ENCODE results near the gene FMOD. TPM values are rescaled to one million over a fixed set of nuclear protein-coding genes. Genes with fewer than 3 reads are reported as not detected.

FMOD gene
- polyA plus RNA-seq, 4 donors: 0.89 to 59.5 (median 8.3) TPM

DNA sequence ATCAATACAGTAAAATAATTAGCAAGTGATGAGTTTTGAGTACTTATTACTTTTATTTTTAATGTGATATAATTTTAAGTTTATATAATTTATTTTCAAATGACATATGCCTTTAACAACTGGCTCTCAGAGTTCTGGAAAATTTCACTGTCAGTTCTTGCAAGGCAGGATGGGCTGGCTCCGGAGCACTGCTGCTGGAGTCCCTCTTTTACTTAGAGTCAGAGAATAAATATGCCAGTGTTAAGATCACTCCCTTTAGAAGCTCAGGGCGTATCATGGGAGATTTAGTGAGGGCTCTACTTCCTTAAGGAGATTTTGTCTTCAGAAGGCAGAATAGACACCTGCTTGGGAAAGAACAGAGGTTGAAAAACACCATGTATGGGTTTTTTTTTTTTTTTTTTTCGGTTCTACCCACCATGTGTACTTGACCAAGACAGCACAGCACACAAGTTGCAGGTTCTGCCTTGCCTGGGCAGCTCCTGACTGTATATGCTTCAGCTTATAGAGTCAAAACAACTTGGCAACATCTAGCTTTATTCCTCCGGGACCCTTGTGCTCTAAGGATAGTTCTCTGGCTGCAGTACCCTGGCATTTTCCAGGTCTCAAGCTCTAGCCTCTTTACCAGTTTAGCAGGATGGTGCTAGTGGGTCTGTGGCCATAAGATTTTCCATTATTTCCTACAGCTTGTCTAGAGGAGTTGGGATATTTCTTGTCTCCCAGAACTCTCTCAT, 29.7 kb upstream of the FMOD start:
- peaks cover 0 to 9% (median 0%) of the 10 kb centered on the region in 3 donors for H3K4me1 ChIP-seq (ENCODE audit: control insufficient read depth in 3 of 3, insufficient read depth in 2 of 3, low read depth in 1 of 3, low read length in 2 of 3)
- H3K9me3 ChIP-seq (ENCODE audit: control insufficient read depth in 2 of 2, insufficient read depth in 1 of 2, low read depth in 1 of 2, low read length in 1 of 2): peaks cover 0 to 5% of the 10 kb centered on the region in 2 donors
- DNase-seq (no peak), FAIRE-seq (no peak)
- no peaks in the 10 kb centered on the region for H3K36me3 ChIP-seq (ENCODE audit: control insufficient read depth in 3 of 3, insufficient read depth in 2 of 3, low read depth in 1 of 3, low read length in 3 of 3)
- H3K4me3 ChIP-seq (ENCODE audit: low read depth in 1 of 3, low read length in 3 of 3): no peak overlapping the region
- H3K27me3 ChIP-seq (ENCODE audit: control insufficient read depth in 3 of 3, insufficient read depth in 3 of 3, low read length in 3 of 3): no peaks in the 10 kb centered on the region
- 59 to 66% (median 61%) methylated on average over 4 of the region's 4 CpGs for WGBS, 3 donors
- H3K27ac ChIP-seq (ENCODE audit: low read depth in 1 of 3, low read length in 2 of 3): no peak overlapping the region

DNA sequence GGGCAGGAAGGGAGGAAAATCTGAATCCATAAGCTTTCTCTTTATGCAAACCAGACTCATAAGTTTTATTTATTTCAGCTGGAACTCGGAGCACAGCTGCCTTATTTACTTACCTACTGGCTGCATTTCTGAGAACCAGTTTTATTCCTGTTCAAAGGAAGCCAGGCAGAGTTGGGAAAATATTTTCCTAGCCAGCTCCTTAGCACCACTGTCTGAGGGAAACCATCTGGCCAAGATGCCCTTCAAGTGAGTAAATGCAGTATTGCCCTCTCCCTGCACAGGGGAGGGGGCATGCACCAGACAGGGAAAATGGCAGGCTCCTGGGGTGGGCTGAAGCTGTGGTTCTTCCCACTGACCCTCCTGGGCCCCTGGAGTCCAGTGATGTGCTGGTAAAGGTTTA, 28.9 kb upstream of the FMOD start:
- no peak overlapping the region for H3K27ac ChIP-seq (ENCODE audit: low read depth in 1 of 3, low read length in 2 of 3)
- peaks cover 0 to 9% (median 0%) of the 10 kb centered on the region in 3 donors for H3K4me1 ChIP-seq (ENCODE audit: control insufficient read depth in 3 of 3, insufficient read depth in 2 of 3, low read depth in 1 of 3, low read length in 2 of 3)
- peaks cover 0 to 5% of the 10 kb centered on the region in 2 donors for H3K9me3 ChIP-seq (ENCODE audit: control insufficient read depth in 2 of 2, insufficient read depth in 1 of 2, low read depth in 1 of 2, low read length in 1 of 2)
- DNase-seq: no peak
- no peaks in the 10 kb centered on the region for H3K36me3 ChIP-seq (ENCODE audit: control insufficient read depth in 3 of 3, insufficient read depth in 2 of 3, low read depth in 1 of 3, low read length in 3 of 3)
- FAIRE-seq: no peak
- no peak overlapping the region for H3K4me3 ChIP-seq (ENCODE audit: low read depth in 1 of 3, low read length in 3 of 3)
- 51 to 82% (median 53%) methylated on average over 1 of the region's 1 CpG for WGBS, 3 donors
- no peaks in the 10 kb centered on the region for H3K27me3 ChIP-seq (ENCODE audit: control insufficient read depth in 3 of 3, insufficient read depth in 3 of 3, low read length in 3 of 3)

DNA sequence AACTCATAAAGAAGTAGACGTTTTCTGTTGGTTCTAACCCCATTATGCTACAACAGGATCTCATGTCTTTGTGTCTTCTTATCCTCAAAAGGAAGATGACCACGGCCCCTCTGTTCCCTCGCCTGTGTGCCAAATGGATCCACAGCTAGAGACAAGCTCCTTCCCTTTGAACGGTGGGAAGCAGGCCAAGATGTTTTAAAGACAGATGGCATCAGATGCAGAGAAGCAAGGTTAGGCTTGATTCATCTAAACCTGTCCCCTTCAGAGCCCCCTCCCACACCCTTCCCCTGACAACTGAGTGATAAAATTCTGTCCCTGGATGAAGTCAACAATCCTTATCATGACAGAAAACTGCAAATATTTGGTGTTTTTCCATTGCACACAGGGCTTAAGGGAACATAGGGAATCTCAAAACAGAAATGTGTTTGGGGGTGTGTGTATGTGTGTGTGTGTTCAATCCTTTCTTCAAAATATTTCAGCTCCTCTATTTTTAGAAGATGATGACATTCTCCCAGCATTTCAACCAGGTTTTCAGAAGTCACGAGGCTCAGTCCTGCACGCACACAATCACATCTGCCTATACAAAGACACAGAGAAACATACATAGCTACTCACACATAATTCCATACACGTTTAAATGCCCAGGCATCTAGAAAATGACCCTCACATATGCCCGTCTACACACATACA, 27.8 kb upstream of the FMOD start:
- H3K36me3 ChIP-seq (ENCODE audit: control insufficient read depth in 3 of 3, insufficient read depth in 2 of 3, low read depth in 1 of 3, low read length in 3 of 3): no peaks in the 10 kb centered on the region
- WGBS, 3 donors: 50 to 56% (median 50%) methylated on average over 8 of the region's 8 CpGs
- H3K9me3 ChIP-seq (ENCODE audit: control insufficient read depth in 2 of 2, insufficient read depth in 1 of 2, low read depth in 1 of 2, low read length in 1 of 2): peaks cover 0 to 5% of the 10 kb centered on the region in 2 donors
- H3K4me3 ChIP-seq (ENCODE audit: low read depth in 1 of 3, low read length in 3 of 3): no peak overlapping the region
- H3K27me3 ChIP-seq (ENCODE audit: control insufficient read depth in 3 of 3, insufficient read depth in 3 of 3, low read length in 3 of 3): no peaks in the 10 kb centered on the region
- peaks cover 0 to 9% (median 0%) of the 10 kb centered on the region in 3 donors for H3K4me1 ChIP-seq (ENCODE audit: control insufficient read depth in 3 of 3, insufficient read depth in 2 of 3, low read depth in 1 of 3, low read length in 2 of 3)
- no peak for FAIRE-seq
- no peak for DNase-seq
- peak overlapping the region in 1 of 3 donors; percentile 0 for H3K27ac ChIP-seq (ENCODE audit: low read depth in 1 of 3, low read length in 2 of 3)

DNA sequence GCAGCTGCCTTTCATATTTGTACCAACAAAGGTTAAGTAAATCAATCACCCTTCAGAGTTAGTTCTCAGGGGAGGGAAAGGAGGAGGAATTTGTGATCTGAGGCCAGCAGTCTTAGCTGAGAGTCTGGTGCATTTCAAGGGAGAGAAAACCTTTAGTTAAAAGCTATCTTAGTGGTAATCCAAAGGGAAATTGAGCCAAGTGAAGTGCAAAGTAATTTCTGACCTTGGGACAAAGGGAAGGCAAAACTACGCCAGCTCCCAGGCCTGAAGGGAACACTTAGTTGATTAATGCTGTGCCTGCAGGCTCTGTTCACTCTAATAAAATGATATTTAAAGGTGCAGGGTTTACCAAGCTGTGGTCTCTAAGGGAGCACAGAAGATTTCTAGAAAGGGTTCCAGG, 23.1 kb upstream of the FMOD start:
- H3K27ac ChIP-seq (ENCODE audit: low read depth in 1 of 3, low read length in 2 of 3): no peak overlapping the region

DNA sequence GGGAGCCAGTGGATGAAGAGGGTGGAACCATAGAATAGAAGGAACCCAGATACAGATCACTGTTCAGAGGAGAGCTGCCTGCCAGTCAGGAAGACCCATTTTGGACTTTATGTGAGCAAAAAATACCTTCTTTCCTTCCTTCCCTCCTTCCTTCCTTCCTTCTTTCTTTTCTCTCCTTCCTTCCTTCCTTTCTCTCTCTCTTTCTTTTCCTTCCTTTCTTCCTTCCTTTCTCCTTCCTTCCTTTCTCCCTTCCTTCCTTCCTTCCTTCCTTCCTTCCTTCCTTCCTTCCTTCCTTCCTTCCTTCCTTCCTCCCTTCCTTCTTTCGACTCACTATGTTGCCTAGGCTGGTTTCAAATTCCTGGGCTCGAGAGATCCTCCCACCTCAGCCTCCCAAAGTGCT, 22.1 kb upstream of the FMOD start:
- WGBS, 3 donors: 83 to 94% (median 89%) methylated on average over 2 of the region's 2 CpGs
- Histone ChIP-seq H3K4me1 (ENCODE audit: control insufficient read depth in 3 of 3, insufficient read depth in 2 of 3, low read depth in 1 of 3, low read length in 2 of 3) (peaks cover 0 to 12% (median 0%) of the 10 kb centered on the region in 3 donors), H3K36me3 (ENCODE audit: control insufficient read depth in 3 of 3, insufficient read depth in 2 of 3, low read depth in 1 of 3, low read length in 3 of 3) (no peaks in the 10 kb centered on the region), H3K27ac (ENCODE audit: low read depth in 1 of 3, low read length in 2 of 3) (no peak overlapping the region), H3K27me3 (ENCODE audit: control insufficient read depth in 3 of 3, insufficient read depth in 3 of 3, low read length in 3 of 3) (no peaks in the 10 kb centered on the region), H3K9me3 (ENCODE audit: control insufficient read depth in 2 of 2, insufficient read depth in 1 of 2, low read depth in 1 of 2, low read length in 1 of 2) (peaks cover 0 to 5% of the 10 kb centered on the region in 2 donors), H3K4me3 (ENCODE audit: low read depth in 1 of 3, low read length in 3 of 3) (no peak overlapping the region)
- DNase-seq: no peak
- FAIRE-seq: no peak

More for the DNA sequence above, 23.1 kb upstream of the FMOD start:
- H3K4me1 ChIP-seq (ENCODE audit: control insufficient read depth in 3 of 3, insufficient read depth in 2 of 3, low read depth in 1 of 3, low read length in 2 of 3): peaks cover 0 to 9% (median 0%) of the 10 kb centered on the region in 3 donors
- FAIRE-seq (no peak), DNase-seq (no peak)
- 19 to 65% (median 38%) methylated on average over 1 of the region's 1 CpG for WGBS, 3 donors
- H3K4me3 ChIP-seq (ENCODE audit: low read depth in 1 of 3, low read length in 3 of 3): no peak overlapping the region
- H3K9me3 ChIP-seq (ENCODE audit: control insufficient read depth in 2 of 2, insufficient read depth in 1 of 2, low read depth in 1 of 2, low read length in 1 of 2): peaks cover 0 to 5% of the 10 kb centered on the region in 2 donors
- no peaks in the 10 kb centered on the region for H3K36me3 ChIP-seq (ENCODE audit: control insufficient read depth in 3 of 3, insufficient read depth in 2 of 3, low read depth in 1 of 3, low read length in 3 of 3)
- no peaks in the 10 kb centered on the region for H3K27me3 ChIP-seq (ENCODE audit: control insufficient read depth in 3 of 3, insufficient read depth in 3 of 3, low read length in 3 of 3)

DNA sequence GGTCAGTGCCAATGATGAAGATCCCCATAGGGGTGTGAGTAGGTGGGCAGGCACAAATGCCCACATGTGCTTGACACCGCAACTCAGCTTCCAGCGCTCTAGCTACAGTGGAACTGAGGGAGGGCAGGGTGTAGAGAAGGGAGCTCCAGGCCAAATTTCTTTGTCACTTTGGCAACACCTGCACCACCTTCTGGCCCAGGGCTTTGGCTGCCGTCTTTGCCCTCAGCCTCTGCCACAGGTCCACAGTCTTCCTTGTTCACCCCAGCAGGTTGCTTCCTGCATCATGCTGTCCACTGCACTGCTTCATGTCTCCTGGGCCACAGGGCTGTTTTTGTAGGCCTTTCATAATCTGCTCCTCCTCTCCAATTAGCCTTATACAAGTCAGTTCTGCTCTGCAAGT, 20.4 kb upstream of the FMOD start:
- Histone ChIP-seq H3K36me3 (ENCODE audit: control insufficient read depth in 3 of 3, insufficient read depth in 2 of 3, low read depth in 1 of 3, low read length in 3 of 3) (no peaks in the 10 kb centered on the region), H3K4me1 (ENCODE audit: control insufficient read depth in 3 of 3, insufficient read depth in 2 of 3, low read depth in 1 of 3, low read length in 2 of 3) (peaks cover 0 to 28% (median 0%) of the 10 kb centered on the region in 3 donors), H3K9me3 (ENCODE audit: control insufficient read depth in 2 of 2, insufficient read depth in 1 of 2, low read depth in 1 of 2, low read length in 1 of 2) (peaks cover 0 to 5% of the 10 kb centered on the region in 2 donors), H3K4me3 (ENCODE audit: low read depth in 1 of 3, low read length in 3 of 3) (no peak overlapping the region), H3K27ac (ENCODE audit: low read depth in 1 of 3, low read length in 2 of 3) (no peak overlapping the region), H3K27me3 (ENCODE audit: control insufficient read depth in 3 of 3, insufficient read depth in 3 of 3, low read length in 3 of 3) (no peaks in the 10 kb centered on the region)
- no peak for DNase-seq
- FAIRE-seq: no peak
- 75 to 88% (median 80%) methylated on average over 3 of the region's 3 CpGs for WGBS, 3 donors

DNA sequence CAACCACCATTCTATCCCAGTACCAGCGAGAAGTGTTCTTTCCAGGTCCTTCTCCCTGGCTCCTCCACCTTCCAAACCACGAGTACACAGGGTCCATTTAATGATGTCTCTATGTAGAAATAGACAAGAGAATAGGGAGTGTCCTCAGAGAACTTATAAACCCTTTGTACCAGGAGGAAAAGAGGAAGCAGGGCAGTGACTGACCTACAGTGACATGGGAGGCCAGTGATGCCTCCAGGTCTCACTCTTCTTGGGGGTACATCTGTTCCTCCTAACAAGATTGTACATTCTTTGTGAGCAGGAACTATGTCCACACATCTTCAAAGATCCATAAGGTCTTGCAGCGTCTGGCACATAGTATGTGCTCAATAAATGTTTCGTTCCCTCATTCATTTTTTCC, 18.7 kb upstream of the FMOD start:
- 80 to 90% (median 90%) methylated on average over 4 of the region's 4 CpGs for WGBS, 3 donors
- no peaks in the 10 kb centered on the region for H3K9me3 ChIP-seq (ENCODE audit: control insufficient read depth in 2 of 2, insufficient read depth in 1 of 2, low read depth in 1 of 2, low read length in 1 of 2)
- peaks cover 0 to 44% (median 2%) of the 10 kb centered on the region in 3 donors for H3K4me1 ChIP-seq (ENCODE audit: control insufficient read depth in 3 of 3, insufficient read depth in 2 of 3, low read depth in 1 of 3, low read length in 2 of 3)
- FAIRE-seq (no peak), DNase-seq (no peak)
- H3K36me3 ChIP-seq (ENCODE audit: control insufficient read depth in 3 of 3, insufficient read depth in 2 of 3, low read depth in 1 of 3, low read length in 3 of 3): no peaks in the 10 kb centered on the region
- peak overlapping the region in 1 of 3 donors; percentile 47 for H3K27ac ChIP-seq (ENCODE audit: low read depth in 1 of 3, low read length in 2 of 3)
- H3K27me3 ChIP-seq (ENCODE audit: control insufficient read depth in 3 of 3, insufficient read depth in 3 of 3, low read length in 3 of 3): no peaks in the 10 kb centered on the region
- H3K4me3 ChIP-seq (ENCODE audit: low read depth in 1 of 3, low read length in 3 of 3): no peak overlapping the region

DNA sequence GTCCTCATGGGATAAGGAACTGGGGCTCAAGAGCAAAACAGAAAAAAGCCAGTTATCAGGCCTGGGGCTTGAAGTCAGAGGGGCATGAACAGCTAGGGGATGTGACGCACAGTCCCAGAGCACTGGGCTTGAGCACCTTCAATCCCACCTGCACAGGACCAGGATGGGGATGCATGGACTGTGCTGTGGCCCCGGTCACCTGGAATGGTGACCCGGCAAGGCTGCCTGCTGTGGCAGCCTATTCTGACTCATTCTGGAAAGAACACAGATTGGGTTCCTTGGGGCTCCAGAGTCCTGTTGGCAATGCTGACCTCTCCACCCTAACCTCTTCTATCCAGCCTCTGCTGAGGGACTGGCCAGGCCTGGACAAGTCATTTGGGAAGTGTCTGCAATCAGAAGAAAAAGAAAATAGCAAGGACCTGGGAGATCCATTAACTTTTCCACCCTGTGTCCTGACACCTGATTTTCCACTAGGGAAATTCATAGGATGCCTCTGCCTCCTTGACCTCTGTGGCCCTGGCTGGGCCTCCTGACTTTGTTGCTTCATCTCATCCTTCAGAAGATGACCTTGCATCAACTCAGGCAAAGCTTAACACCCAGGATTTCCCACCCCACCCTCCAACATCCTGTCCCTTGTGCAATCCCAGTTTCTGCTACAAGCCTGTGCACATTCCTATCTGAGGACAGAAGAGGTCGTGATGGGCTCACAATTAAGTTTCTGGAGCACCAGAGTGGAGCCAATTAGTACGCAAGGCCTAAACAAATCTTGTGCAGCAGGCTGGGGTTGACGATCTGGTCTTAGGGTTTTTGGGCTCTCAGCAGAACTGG, 17.9 kb upstream of the FMOD start:
- Histone ChIP-seq H3K9me3 (ENCODE audit: control insufficient read depth in 2 of 2, insufficient read depth in 1 of 2, low read depth in 1 of 2, low read length in 1 of 2) (no peaks in the 10 kb centered on the region), H3K36me3 (ENCODE audit: control insufficient read depth in 3 of 3, insufficient read depth in 2 of 3, low read depth in 1 of 3, low read length in 3 of 3) (no peaks in the 10 kb centered on the region), H3K4me1 (ENCODE audit: control insufficient read depth in 3 of 3, insufficient read depth in 2 of 3, low read depth in 1 of 3, low read length in 2 of 3) (peaks cover 0 to 52% (median 2%) of the 10 kb centered on the region in 3 donors), H3K27ac (ENCODE audit: low read depth in 1 of 3, low read length in 2 of 3) (peak overlapping the region in 1 of 3 donors; percentile 47), H3K4me3 (ENCODE audit: low read depth in 1 of 3, low read length in 3 of 3) (no peak overlapping the region), H3K27me3 (ENCODE audit: control insufficient read depth in 3 of 3, insufficient read depth in 3 of 3, low read length in 3 of 3) (no peaks in the 10 kb centered on the region)
- DNase-seq (peak; percentile 10 to 87), FAIRE-seq (no peak)
- WGBS, 3 donors: 69 to 84% (median 72%) methylated on average over 6 of the region's 6 CpGs

Measured in small intestine (tissue), 7 donors.